Activated T-helper 2 cell treated with anti-CD3 and anti-CD28 coated beads, Interferon-gamma antibody, Interleukin-2, Interleukin-4, amounts not matched to agents 10 μg/mL and 5 μg/mL and 100 μg/mL, durations not matched to agents 14 hours and 24 hours and 36 hours (primary cell): ENCODE data around the gene CYB5B. TPM values are rescaled to one million over a fixed set of nuclear protein-coding genes. Genes with fewer than 3 reads are reported as not detected.

Experiments used
- DNase-seq: peaks from one replicate; pipeline ENCODE4 v3.0.0; 2021; ENCODE audit warnings: low spot score
- H3K27ac Mint-ChIP-seq: one replicate; pipeline ENCODE4 v1.8.0; 2021; ENCODE audit warnings: mixed read lengths
- H3K27me3 Mint-ChIP-seq: one replicate; pipeline ENCODE4 v1.8.0; 2021; ENCODE audit warnings: low read depth, mixed read lengths
- H3K36me3 Mint-ChIP-seq: one replicate; pipeline ENCODE4 v1.8.0; 2021; ENCODE audit warnings: low read depth, mixed read lengths
- H3K4me1 Mint-ChIP-seq: one replicate; pipeline ENCODE4 v1.8.0; 2021; ENCODE audit warnings: low read depth, mixed read lengths
- H3K4me3 Mint-ChIP-seq: one replicate; pipeline ENCODE4 v1.8.0; 2021; ENCODE audit warnings: low read depth, mild to moderate bottlenecking, moderate library complexity, mixed read lengths
- H3K9me3 Mint-ChIP-seq: one replicate; pipeline ENCODE4 v1.8.0; 2021; ENCODE audit warnings: mixed read lengths
- intact Hi-C: fragments of 100-400 bp; cut with micrococcal nuclease; formaldehyde crosslinking; loops from one replicate; pipeline ENCODE4 v1.15.1; 2023
- total RNA-seq: library from RNA; stranded (reverse); gene quantifications from 2 replicates; pipeline ENCODE4 v1.2.3, GENCODE V29; 2022

The CYB5B gene
- total RNA-seq, 1 donor from 2014 or later, result 201 TPM

- intact Hi-C loops, result loop anchor here (5.0 kb wide), 1 partner anchor 70 kb away; no protein-coding TSS in a partner anchor
- H3K4me3 Mint-ChIP-seq, result no peak overlapping the region
- H3K36me3 Mint-ChIP-seq, result peaks cover 46% of the 10 kb centered on the region
- no peaks in the 10 kb centered on the region for H3K27me3 Mint-ChIP-seq
- peak overlapping the region; percentile 18 for H3K27ac Mint-ChIP-seq
- no peak for DNase-seq
- H3K4me1 Mint-ChIP-seq, result peaks cover 69% of the 10 kb centered on the region
- H3K9me3 Mint-ChIP-seq, result no peaks in the 10 kb centered on the region
These were observed 42.7 kb downstream of the CYB5B start for GRCh38 chr16:69467080-69467479.

DNA sequence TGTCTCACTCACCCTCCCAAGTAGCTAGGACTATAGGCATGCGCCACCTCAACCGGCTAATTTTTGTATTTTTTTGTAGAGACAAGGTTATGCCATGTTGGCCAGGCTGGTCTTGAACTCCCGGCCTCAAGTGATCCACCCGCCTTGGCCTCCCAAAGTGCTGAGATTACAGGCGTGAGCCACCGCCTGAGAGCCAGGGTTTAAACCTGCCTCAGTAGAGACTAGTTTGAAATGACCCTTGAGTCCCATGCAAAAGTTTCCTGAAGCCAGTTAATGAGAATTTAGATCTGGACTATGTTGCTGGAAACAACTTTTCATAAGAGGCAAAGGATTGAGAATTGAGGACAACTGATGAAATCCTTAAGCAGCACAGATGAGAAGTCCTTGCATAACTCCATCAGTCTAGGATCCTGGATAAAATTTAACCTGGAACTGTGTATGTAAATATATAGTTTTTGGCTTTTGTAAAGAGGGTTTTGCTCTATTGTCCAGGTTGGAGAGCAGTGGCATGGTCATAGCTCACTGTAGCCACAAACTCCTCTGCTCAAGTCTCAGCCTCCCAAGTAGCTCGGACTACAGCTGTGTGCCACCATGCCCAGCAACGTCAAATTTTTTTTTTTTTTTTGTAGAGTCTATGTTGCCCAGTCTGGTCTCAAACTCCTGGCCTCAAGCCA, 43.2 kb downstream of the CYB5B start:
- H3K4me3 Mint-ChIP-seq, result no peak overlapping the region
- DNase-seq, result no peak
- no peaks in the 10 kb centered on the region for H3K27me3 Mint-ChIP-seq
- H3K36me3 Mint-ChIP-seq, result peaks cover 40% of the 10 kb centered on the region
- H3K4me1 Mint-ChIP-seq, result peaks cover 67% of the 10 kb centered on the region
- H3K9me3 Mint-ChIP-seq, result no peaks in the 10 kb centered on the region
- H3K27ac Mint-ChIP-seq, result peak overlapping the region; percentile 18
- intact Hi-C loops, result loop anchor here (5.0 kb wide), 1 partner anchor 70 kb away; no protein-coding TSS in a partner anchor

DNA sequence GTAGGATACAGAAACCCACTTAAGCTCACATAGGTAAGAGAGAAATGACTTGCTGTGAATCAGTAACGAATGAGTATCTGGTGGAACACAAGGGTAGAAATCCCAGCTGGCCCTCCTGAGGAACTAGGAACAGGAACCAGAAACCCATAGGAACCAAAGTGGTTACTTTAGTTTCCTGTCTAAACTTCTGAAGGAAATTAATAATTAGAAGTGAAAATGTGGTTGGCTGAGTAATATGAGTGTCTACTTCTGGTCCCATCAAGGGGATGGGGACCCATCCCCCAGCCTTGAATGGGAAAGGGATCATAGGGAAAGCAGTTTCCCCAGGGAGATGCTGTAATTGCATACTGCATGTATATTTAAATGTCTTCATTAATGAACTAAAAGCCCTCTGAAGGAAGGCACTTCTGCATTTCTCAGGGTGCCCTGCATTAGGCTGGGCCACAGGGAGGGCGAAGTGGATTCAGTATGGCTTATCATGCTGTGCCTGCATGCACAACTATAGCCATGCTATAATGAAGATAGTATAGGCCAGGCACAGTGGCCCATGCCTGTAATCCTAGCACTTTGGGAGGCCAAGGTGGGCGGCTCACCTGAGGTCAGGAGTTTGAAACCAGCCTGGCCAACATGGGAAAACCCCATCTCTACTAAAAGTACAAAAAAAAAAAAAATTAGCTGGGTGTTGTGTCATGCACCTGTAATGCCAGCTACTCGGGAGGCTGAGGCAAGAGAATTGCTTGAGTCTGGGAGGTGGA, 45.6 kb downstream of the CYB5B start:
- Mint-ChIP-seq H3K27me3 (no peaks in the 10 kb centered on the region), H3K4me3 (no peak overlapping the region), H3K36me3 (peaks cover 23% of the 10 kb centered on the region), H3K4me1 (peaks cover 51% of the 10 kb centered on the region), H3K9me3 (no peaks in the 10 kb centered on the region), H3K27ac (peak overlapping the region; percentile 70)
- no peak for DNase-seq
- intact Hi-C loops, result loop anchor here (1.0 to 5.0 kb wide), 2 partner anchors 73 to 94 kb away; no protein-coding TSS in a partner anchor

- intact Hi-C loops, result no loop called here
- peak overlapping the region; percentile 42 for H3K27ac Mint-ChIP-seq
- no peaks in the 10 kb centered on the region for H3K9me3 Mint-ChIP-seq
- no peak for DNase-seq
- H3K36me3 Mint-ChIP-seq, result peaks cover 14% of the 10 kb centered on the region
- no peaks in the 10 kb centered on the region for H3K27me3 Mint-ChIP-seq
- H3K4me3 Mint-ChIP-seq, result no peak overlapping the region
- peaks cover 40% of the 10 kb centered on the region for H3K4me1 Mint-ChIP-seq
These were observed 46.7 kb downstream of the CYB5B start for GRCh38 chr16:69471121-69471520.

DNA sequence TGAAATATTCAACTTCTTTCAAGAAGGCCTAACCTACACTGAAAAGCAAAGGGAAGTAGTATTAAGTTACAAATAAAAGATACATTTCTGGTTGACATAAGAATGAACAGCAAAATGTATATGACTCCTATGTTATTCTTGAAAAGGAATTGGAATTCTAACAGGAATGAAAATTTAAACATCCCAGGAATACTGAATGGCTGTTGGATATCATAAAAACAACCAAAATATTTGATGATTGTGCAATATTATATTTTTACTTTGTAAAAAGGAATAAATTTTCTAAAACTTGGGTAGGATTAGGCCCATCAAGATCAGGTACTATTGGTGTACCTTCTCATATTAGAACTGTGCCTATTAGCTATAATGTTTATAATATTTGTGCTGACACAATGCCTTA, 50.0 kb downstream of the CYB5B start:
- Mint-ChIP-seq H3K9me3 (no peaks in the 10 kb centered on the region), H3K27me3 (no peaks in the 10 kb centered on the region), H3K4me3 (no peak overlapping the region), H3K27ac (no peak overlapping the region), H3K36me3 (peaks cover 4% of the 10 kb centered on the region), H3K4me1 (peaks cover 25% of the 10 kb centered on the region)
- intact Hi-C loops, result no loop called here
- no peak for DNase-seq

DNA sequence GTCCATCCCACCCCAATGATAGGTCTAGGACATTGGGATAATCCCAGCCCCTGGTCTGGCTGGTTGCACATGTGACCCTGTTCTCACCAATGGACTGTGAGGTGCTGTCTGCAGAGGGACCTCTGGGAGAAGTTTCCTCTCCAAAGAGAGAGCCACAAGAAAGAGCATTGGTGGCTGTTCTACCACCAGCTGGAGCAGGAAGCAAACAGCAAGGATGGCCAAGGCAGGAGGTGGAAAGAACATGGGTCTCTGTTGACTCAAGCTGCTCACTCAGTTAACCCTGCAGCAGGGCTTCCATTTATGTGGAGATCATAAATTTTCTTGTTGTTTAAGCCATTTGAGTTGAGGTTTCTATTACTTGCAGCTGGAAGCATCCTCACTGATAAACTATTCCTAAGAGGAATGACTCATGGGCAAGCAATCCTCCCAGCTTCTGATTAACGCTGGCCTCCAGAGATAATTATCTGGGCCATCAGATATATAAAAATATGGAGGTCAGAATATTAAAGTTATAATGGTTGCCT, 52.6 kb downstream of the CYB5B start:
- peaks cover 17% of the 10 kb centered on the region for H3K4me1 Mint-ChIP-seq
- intact Hi-C loops, result no loop called here
- DNase-seq, result no peak
- H3K4me3 Mint-ChIP-seq, result no peak overlapping the region
- no peaks in the 10 kb centered on the region for H3K27me3 Mint-ChIP-seq
- no peaks in the 10 kb centered on the region for H3K36me3 Mint-ChIP-seq
- H3K27ac Mint-ChIP-seq, result no peak overlapping the region
- no peaks in the 10 kb centered on the region for H3K9me3 Mint-ChIP-seq

DNA sequence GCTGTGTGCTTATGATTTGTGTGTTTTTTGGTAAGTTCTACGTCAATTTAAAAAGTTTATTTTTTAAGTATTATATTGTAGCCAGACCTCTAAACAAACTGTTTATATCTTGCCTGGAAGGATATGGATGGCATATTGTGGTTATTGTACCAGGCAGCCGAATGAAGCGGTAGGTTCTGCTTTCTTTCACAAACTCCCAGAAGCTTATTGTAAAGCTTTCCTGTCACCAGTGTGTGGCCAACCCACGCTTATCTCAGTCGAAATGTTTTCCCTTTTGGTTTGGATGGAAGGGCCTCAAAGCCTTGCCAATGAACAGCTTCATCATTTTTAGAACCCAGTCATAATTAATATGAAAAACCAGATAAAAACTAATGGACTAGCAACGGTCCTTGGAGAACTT, 53.1 kb downstream of the CYB5B start:
- H3K27me3 Mint-ChIP-seq, result no peaks in the 10 kb centered on the region
- no peak overlapping the region for H3K27ac Mint-ChIP-seq
- no peak for DNase-seq
- intact Hi-C loops, result no loop called here
- H3K9me3 Mint-ChIP-seq, result no peaks in the 10 kb centered on the region
- H3K4me3 Mint-ChIP-seq, result no peak overlapping the region
- no peaks in the 10 kb centered on the region for H3K36me3 Mint-ChIP-seq
- peaks cover 17% of the 10 kb centered on the region for H3K4me1 Mint-ChIP-seq

GRCh38 chr16:69478685-69479084, 54.3 kb downstream of the CYB5B start:
- H3K27me3 Mint-ChIP-seq, result no peaks in the 10 kb centered on the region
- H3K9me3 Mint-ChIP-seq, result no peaks in the 10 kb centered on the region
- intact Hi-C loops, result no loop called here
- no peak overlapping the region for H3K4me3 Mint-ChIP-seq
- DNase-seq, result no peak
- no peaks in the 10 kb centered on the region for H3K36me3 Mint-ChIP-seq
- no peak overlapping the region for H3K27ac Mint-ChIP-seq
- H3K4me1 Mint-ChIP-seq, result peaks cover 14% of the 10 kb centered on the region

DNA sequence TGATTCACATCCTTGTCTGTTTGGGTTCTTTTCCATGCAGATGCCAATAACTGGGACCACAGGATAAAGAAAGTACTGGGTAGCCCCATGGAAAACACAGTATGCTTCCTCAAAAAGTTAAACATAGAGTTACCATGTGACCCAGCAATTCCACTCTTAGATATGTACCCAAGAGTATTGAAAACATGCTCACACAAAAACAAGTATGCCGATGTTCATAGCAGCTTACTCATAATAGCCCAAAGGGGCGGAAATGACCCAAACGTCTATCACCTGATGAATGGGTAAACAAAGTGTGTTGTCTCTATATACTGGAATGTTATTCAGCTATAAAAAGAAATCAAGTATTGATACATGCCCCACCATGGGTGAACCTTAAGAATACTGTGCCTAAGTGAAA, 55.4 kb downstream of the CYB5B start:
- Mint-ChIP-seq H3K27me3 (no peaks in the 10 kb centered on the region), H3K27ac (no peak overlapping the region)
- intact Hi-C loops, result no loop called here

DNA sequence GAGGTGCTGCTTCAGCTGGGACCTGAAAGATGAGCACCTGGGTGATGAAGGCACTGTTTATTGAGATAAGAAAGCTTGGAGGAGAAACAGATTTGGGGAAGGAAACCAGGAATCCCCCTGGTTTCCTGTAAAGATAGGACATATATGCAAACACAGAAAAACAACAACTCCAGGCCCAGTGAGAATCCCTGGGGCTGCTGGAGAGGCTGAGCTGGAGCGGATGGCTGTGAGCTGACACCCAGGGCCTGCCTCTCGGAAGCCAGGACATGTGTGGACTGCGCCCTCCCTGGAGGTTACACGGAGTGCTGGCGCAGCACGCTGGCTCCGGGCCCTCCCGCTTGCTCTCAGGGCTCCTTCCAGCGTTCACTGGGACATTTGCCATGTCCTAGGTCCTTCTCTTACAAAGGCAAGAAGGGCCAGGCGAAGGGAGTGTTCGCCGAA, 57.5 kb downstream of the CYB5B start:
- Mint-ChIP-seq H3K9me3 (no peaks in the 10 kb centered on the region), H3K4me1 (peaks cover 13% of the 10 kb centered on the region), H3K27me3 (no peaks in the 10 kb centered on the region), H3K27ac (no peak overlapping the region), H3K4me3 (no peak overlapping the region), H3K36me3 (no peaks in the 10 kb centered on the region)
- intact Hi-C loops, result no loop called here
- DNase-seq, result no peak

More for the DNA sequence above, 55.4 kb downstream of the CYB5B start:
- DNase-seq, result no peak
- no peaks in the 10 kb centered on the region for H3K9me3 Mint-ChIP-seq
- H3K4me3 Mint-ChIP-seq, result no peak overlapping the region
- no peaks in the 10 kb centered on the region for H3K36me3 Mint-ChIP-seq
- H3K4me1 Mint-ChIP-seq, result peaks cover 14% of the 10 kb centered on the region

DNA sequence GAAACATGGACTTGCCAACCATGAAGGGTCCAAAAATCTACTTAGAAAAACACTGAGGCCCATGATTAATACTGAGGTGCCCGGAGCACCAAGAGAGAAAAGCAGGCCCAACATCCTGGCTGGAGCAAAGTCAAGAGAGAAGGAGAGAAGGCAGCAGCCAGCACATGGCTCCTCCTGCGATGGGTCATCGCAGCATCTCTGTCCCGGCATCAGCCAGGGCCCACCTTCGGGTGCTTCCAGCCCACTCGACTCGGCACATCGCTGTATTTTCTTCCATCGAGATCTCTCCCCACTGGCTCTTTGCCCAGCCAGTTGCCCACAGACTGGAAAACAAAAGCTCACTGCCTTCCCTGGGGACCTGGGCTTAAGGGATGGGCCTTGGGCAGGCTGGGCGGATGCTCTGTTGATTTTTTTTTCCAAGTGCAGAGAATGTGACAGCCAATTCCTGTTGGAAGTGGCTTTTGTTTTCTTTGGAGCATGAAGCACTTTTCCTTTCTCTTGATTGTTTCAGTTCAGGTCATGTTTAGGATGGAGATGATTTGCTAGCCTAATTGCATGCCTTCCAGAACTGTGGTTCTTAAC, 58.1 kb downstream of the CYB5B start:
- Mint-ChIP-seq H3K4me1 (peaks cover 7% of the 10 kb centered on the region), H3K4me3 (no peak overlapping the region), H3K27ac (no peak overlapping the region), H3K27me3 (no peaks in the 10 kb centered on the region), H3K36me3 (no peaks in the 10 kb centered on the region), H3K9me3 (no peaks in the 10 kb centered on the region)
- no peak for DNase-seq
- intact Hi-C loops, result no loop called here

DNA sequence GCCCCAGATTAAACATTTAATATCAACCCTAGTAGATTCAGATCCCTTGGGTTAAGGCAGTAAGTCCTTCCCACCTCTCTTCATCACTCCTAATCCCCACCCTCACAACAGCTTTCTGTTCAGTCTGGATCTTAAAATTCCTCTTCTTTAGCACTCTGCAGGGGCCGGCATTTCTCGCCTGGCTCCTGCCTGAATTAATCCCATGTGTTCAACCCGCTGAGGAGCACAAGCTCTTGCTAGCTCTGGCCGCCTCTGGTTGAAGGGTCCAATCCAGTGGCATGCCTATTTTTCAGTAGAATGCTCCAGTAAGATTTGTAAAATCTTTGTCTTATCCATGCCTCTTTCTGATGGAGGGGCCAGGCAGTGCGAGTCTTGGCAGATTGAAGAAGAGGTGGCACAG, 59.2 kb downstream of the CYB5B start:
- no peaks in the 10 kb centered on the region for H3K9me3 Mint-ChIP-seq
- DNase-seq, result no peak
- H3K36me3 Mint-ChIP-seq, result no peaks in the 10 kb centered on the region
- no peak overlapping the region for H3K27ac Mint-ChIP-seq
- no peak overlapping the region for H3K4me3 Mint-ChIP-seq
- H3K27me3 Mint-ChIP-seq, result no peaks in the 10 kb centered on the region
- peaks cover 5% of the 10 kb centered on the region for H3K4me1 Mint-ChIP-seq
- intact Hi-C loops, result no loop called here

DNA sequence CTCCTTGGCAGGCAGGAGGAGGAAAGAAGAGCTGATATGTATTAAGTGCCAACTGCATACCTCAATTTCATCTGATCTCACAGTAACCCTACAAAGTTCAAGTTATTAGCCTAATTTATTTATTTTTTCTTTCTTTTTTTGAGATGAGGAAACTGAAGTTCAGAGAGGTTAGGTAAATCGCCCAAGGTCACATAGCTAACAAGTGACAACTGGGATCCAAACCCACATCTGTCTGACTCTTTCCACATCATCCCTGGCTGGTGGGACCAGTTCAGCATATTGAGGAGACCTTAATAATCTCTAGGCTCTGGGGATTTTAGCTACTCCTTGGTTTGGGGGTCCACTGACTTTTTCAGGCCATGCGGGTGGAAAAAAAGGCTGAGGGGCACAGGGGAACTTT, 60.9 kb downstream of the CYB5B start:
- Mint-ChIP-seq H3K27ac (no peak overlapping the region), H3K4me3 (no peak overlapping the region), H3K4me1 (peaks cover 2% of the 10 kb centered on the region), H3K36me3 (no peaks in the 10 kb centered on the region), H3K9me3 (no peaks in the 10 kb centered on the region), H3K27me3 (no peaks in the 10 kb centered on the region)
- DNase-seq, result no peak
- intact Hi-C loops, result no loop called here
